Ishikawa (cell line): ENCODE results near the gene COL18A1.

Experiments used
- CEBPB ChIP-seq: IDR thresholded peaks from 2 replicates; pipeline ENCODE4 v1.6.1; 2012
- CREB1 ChIP-seq: IDR thresholded peaks from 2 replicates; pipeline ENCODE4 v1.6.1; 2012; ENCODE audit warnings: low read depth
- EP300 ChIP-seq: IDR thresholded peaks from 2 replicates; pipeline ENCODE4 v1.6.1; 2012; ENCODE audit warnings: borderline replicate concordance
- FOXM1 ChIP-seq: IDR thresholded peaks from 2 replicates; pipeline ENCODE4 v1.6.1; 2012; ENCODE audit warnings: low read depth, borderline replicate concordance
- NFIC ChIP-seq: IDR thresholded peaks from 2 replicates; pipeline ENCODE4 v1.6.1; 2012
- RAD21 ChIP-seq: IDR thresholded peaks from 2 replicates; pipeline ENCODE4 v1.6.1; 2012; ENCODE audit warnings: low read depth
- TAF1 ChIP-seq: IDR thresholded peaks from 2 replicates; pipeline ENCODE4 v1.6.1; 2012; ENCODE audit warnings: low read depth, mild to moderate bottlenecking
- TCF12 ChIP-seq: IDR thresholded peaks from 2 replicates; pipeline ENCODE4 v1.6.1; 2012; ENCODE audit warnings: low read depth
- YY1 ChIP-seq: IDR thresholded peaks from 2 replicates; pipeline ENCODE4 v1.6.1; 2012; ENCODE audit warnings: low read depth
- TF ChIP-seq, protein P1 (sequence below): IDR thresholded peaks from 2 replicates; pipeline ENCODE4 v1.6.1; 2012; ENCODE audit warnings: low read depth, mild to moderate bottlenecking
- TF ChIP-seq, protein P2 (sequence below): IDR thresholded peaks from 2 replicates; pipeline ENCODE4 v1.6.1; 2012

DNA sequence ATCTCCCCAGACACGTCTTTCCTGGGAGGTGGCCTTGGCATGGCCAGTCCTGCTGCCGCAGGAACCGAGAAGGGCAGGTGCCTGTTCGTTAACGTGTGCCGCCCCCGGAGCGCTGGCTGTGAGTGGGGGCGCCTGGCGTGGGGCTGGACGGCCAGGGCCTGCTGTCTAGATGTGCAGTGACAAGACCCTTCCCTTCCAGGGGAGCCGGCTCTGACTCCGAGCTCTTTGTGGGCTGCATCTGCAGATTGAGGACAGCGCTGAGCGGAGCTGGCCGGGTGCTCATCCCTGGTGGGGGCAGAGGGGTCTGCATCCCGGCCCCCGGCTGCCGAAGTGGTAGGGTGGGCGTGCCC, 13.0 kb downstream of the COL18A1 start:
- no peak for TF ChIP-seq EP300
- TF ChIP-seq, protein P1, sequence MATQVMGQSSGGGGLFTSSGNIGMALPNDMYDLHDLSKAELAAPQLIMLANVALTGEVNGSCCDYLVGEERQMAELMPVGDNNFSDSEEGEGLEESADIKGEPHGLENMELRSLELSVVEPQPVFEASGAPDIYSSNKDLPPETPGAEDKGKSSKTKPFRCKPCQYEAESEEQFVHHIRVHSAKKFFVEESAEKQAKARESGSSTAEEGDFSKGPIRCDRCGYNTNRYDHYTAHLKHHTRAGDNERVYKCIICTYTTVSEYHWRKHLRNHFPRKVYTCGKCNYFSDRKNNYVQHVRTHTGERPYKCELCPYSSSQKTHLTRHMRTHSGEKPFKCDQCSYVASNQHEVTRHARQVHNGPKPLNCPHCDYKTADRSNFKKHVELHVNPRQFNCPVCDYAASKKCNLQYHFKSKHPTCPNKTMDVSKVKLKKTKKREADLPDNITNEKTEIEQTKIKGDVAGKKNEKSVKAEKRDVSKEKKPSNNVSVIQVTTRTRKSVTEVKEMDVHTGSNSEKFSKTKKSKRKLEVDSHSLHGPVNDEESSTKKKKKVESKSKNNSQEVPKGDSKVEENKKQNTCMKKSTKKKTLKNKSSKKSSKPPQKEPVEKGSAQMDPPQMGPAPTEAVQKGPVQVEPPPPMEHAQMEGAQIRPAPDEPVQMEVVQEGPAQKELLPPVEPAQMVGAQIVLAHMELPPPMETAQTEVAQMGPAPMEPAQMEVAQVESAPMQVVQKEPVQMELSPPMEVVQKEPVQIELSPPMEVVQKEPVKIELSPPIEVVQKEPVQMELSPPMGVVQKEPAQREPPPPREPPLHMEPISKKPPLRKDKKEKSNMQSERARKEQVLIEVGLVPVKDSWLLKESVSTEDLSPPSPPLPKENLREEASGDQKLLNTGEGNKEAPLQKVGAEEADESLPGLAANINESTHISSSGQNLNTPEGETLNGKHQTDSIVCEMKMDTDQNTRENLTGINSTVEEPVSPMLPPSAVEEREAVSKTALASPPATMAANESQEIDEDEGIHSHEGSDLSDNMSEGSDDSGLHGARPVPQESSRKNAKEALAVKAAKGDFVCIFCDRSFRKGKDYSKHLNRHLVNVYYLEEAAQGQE, result no peak
- no peak for TF ChIP-seq CREB1
- TF ChIP-seq YY1, result no peak
- TF ChIP-seq, protein P2, sequence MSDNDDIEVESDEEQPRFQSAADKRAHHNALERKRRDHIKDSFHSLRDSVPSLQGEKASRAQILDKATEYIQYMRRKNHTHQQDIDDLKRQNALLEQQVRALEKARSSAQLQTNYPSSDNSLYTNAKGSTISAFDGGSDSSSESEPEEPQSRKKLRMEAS, result no peak
- no peak for TF ChIP-seq TAF1
- no peak for TF ChIP-seq NFIC
- TF ChIP-seq FOXM1, result no peak
- TF ChIP-seq CEBPB, result no peak
- no peak for TF ChIP-seq RAD21
- TF ChIP-seq TCF12, result no peak
